ENCODE measurements around the gene FOSL2. TPM values are rescaled to one million over a fixed set of nuclear protein-coding genes. Genes with fewer than 3 reads are reported as not detected.

Gene FOSL2
- polyA plus RNA-seq, 1 of the 3 experiments (the other 2 are of a cell fraction): 41.7 TPM

- no peaks in the 10 kb centered on the region for H3K9me3 ChIP-seq
- peaks cover 13 to 36% of the 10 kb centered on the region in 2 experiments; a peak in 3 of 4 replicates for H3K4me1 ChIP-seq (ENCODE audit: control insufficient read depth in 1 of 2, insufficient read depth in 2 of 2, low read depth in 1 of 2, low read length in 1 of 2)
- H2AFZ ChIP-seq (ENCODE audit: low read depth): peak overlapping the region; percentile 89; the same call in 1 of the 2 replicates
- peak overlapping the region; percentile 60 to 97 for H3K27ac ChIP-seq (ENCODE audit: low read depth in 2 of 2, low read length in 1 of 2)
- H3K9me2 ChIP-seq: no peaks in the 10 kb centered on the region
- H3K4me3 ChIP-seq (ENCODE audit: low read depth in 2 of 2, low read length in 1 of 2): no peak overlapping the region
- H4K20me1 ChIP-seq (ENCODE audit: insufficient read depth): no peaks in the 10 kb centered on the region
- TF ChIP-seq CHD2 (IDR thresholded peaks at IDR 0.05; ENCODE audit: low read length, partially characterized antibody) (peak; percentile 67), RXRA (IDR thresholded peaks at IDR 0.05; ENCODE audit: borderline replicate concordance, low read depth) (no peak), GATA2 (CRISPR knock-in tag; IDR thresholded peaks at IDR 0.05) (peak; percentile 96), IRF3 (IDR thresholded peaks at IDR 0.05; ENCODE audit: low read depth, low read length) (no peak), MXI1 (IDR thresholded peaks at IDR 0.05; ENCODE audit: low read depth, low read length) (peak; percentile 39), JUND (IDR thresholded peaks at IDR 0.05) (no peak), REST (IDR thresholded peaks at IDR 0.05; ENCODE audit: low read depth, low read length) (no peak), RAD21 (IDR thresholded peaks at IDR 0.05; ENCODE audit: low read length) (peak; percentile 37), RFX5 (IDR thresholded peaks at IDR 0.05; ENCODE audit: low read length) (0 out of 2 replicates have a peak, but pooled peaks have one; percentile 17), EP300 (IDR thresholded peaks at IDR 0.05; ENCODE audit: borderline replicate concordance in 1 of 2, low read depth in 1 of 2, low read length in 1 of 2) (peak in 1 of 2 experiments; percentile 78; a peak in 2 of 4 replicates), NRF1 (IDR thresholded peaks at IDR 0.05; ENCODE audit: low read depth, low read length) (no peak), RCOR1 (IDR thresholded peaks at IDR 0.05; ENCODE audit: low read length) (peak; percentile 65; the same call in 1 of the 2 replicates), ZBTB33 (IDR thresholded peaks at IDR 0.05; ENCODE audit: borderline replicate concordance, low read depth) (no peak), NFIC (IDR thresholded peaks at IDR 0.05; ENCODE audit: borderline replicate concordance) (peak; percentile 72), FOXJ3 (CRISPR knock-in tag; IDR thresholded peaks at IDR 0.05) (peak; percentile 79; the same call in 1 of the 2 replicates)
- DNase-seq: peak; percentile 93
- no peak overlapping the region; the same call in 1 of the 2 replicates for H3K4me2 ChIP-seq
- peak overlapping the region; percentile 41 for H3K9ac ChIP-seq
- 96% methylated on average over 4 of the region's 6 CpGs for WGBS (ENCODE audit: low lambda C conversion rate)
- POLR2A ChIA-PET: interaction anchor here (0.6 to 3.7 kb wide), 14 partner anchors 9 to 617 kb away, joined by 3 to 79 read pairs (median 4); partner anchors contain the start of genes FOSL2 and PPP1CB
- no peaks in the 10 kb centered on the region for H3K79me2 ChIP-seq (ENCODE audit: insufficient read depth)
- H3K36me3 ChIP-seq (replicated peaks in 1 of 2; ENCODE audit: control insufficient read depth in 1 of 2, insufficient read depth in 2 of 2, low read length in 1 of 2): no peaks in the 10 kb centered on the region
- H3K27me3 ChIP-seq (ENCODE audit: insufficient read depth): no peaks in the 10 kb centered on the region
- peaks cover 5% of the 10 kb centered on the region for H3F3A ChIP-seq (replicated peaks; ENCODE audit: insufficient read depth)
- CTCF ChIA-PET: interaction anchor here (0.6 to 2.4 kb wide), 8 partner anchors 14 to 672 kb away, joined by 3 to 7 read pairs (median 4); no protein-coding TSS in a partner anchor
These were observed 37.0 kb upstream of the FOSL2 start for GRCh38 chr2:28355521-28356094.
